Endothelial cell of umbilical vein (primary cell): Measurements from ENCODE around the gene TADA2A. TPM values are rescaled to one million over a fixed set of nuclear protein-coding genes. Genes with fewer than 3 reads are reported as not detected.

Experiments used
- BruUV-seq: library from RNA; stranded (reverse); fragments of 400-500 nt; replicated peaks from 2 replicates; lab custom pipeline; 2021; lab: Mats Ljungman, UMichigan
- CTCF ChIA-PET: fragments of 300-600, 350-600 bp; sonication (Branson Sonifier 250); formaldehyde crosslinking; loops from one replicate; lab custom pipeline; 2021; ENCODE audit warnings: antibody characterized with exemption, inconsistent platforms; lab: Charles Lee
- POLR2A ChIA-PET: fragments of 300-600, 350-600 bp; sonication (Branson Sonifier 250); formaldehyde crosslinking; loops from one replicate; lab custom pipeline; 2021; ENCODE audit warnings: antibody characterized with exemption, inconsistent platforms; lab: Charles Lee
- DNase-seq: peaks from one replicate; pipeline ENCODE4 v3.0.0-alpha.2; 2011; ENCODE audit warnings: low read depth, low spot score
- FAIRE-seq: peaks from 2 replicates; lab custom pipeline; 2011; peaks lifted over from hg19 to GRCh38; lab: Jason Lieb, UNC
- H2AFZ ChIP-seq: 2 replicates; pipeline ENCODE4 v1.6.0; 2012; ENCODE audit warnings: low read depth, low read length, control low read depth, inconsistent platforms
- H3K27ac ChIP-seq: 2 replicates; pipeline ENCODE4 v1.5.1; 2011; ENCODE audit warnings: low read depth, mild to moderate bottlenecking, control low read depth, low read length, moderate library complexity; ENCODE audit not compliant: insufficient read depth
- H3K27me3 ChIP-seq, 2 experiments: 2 replicates each; pipeline versions ENCODE4 v1.6.0 to v1.6.1; 2011; ENCODE audit warnings: low read length in 2 of 2, mixed read lengths in 1 of 2; ENCODE audit not compliant: control insufficient read depth in 2 of 2, insufficient read depth in 2 of 2
- H3K36me3 ChIP-seq, 2 experiments: 2 replicates in 1 of 2; 3 replicates in 1 of 2; pipeline ENCODE4 v1.5.1; 2011; ENCODE audit warnings: low read length in 2 of 2, mild to moderate bottlenecking in 1 of 2, moderate library complexity in 1 of 2; ENCODE audit not compliant: control insufficient read depth in 2 of 2, insufficient read depth in 2 of 2; ENCODE audit errors: extremely low read depth in 1 of 2
- H3K4me1 ChIP-seq: 3 replicates; pipeline ENCODE4 v1.5.1; 2011; ENCODE audit warnings: mild to moderate bottlenecking, low read length; ENCODE audit not compliant: control insufficient read depth, insufficient read depth; ENCODE audit errors: extremely low read depth
- H3K4me2 ChIP-seq: 2 replicates; pipeline ENCODE4 v1.6.1; 2011; ENCODE audit warnings: low read length, control low read depth, mixed read lengths; ENCODE audit not compliant: insufficient read depth
- H3K4me3 ChIP-seq, 3 experiments: fragments of 200-600 bp in 1 of 3; sonication (generic), shearing (Covaris generic) in 1 of 3; replicated peaks in 1 of 3; 2 replicates each; pipeline ENCODE4 v1.5.1; 2011 to 2016; ENCODE audit warnings: control low read depth in 3 of 3, low read length in 3 of 3, mild to moderate bottlenecking in 2 of 3, inconsistent platforms in 1 of 3, low read depth in 1 of 3, moderate library complexity in 1 of 3; ENCODE audit not compliant: insufficient read depth in 1 of 3
- H3K79me2 ChIP-seq: 2 replicates; pipeline ENCODE4 v1.6.0; 2012; ENCODE audit warnings: low read length, inconsistent platforms; ENCODE audit not compliant: control insufficient read depth, insufficient read depth
- H3K9ac ChIP-seq: replicated peaks from 2 replicates; pipeline ENCODE3; 2011; ENCODE audit warnings: low read length, control low read depth; ENCODE audit not compliant: insufficient read depth; ENCODE audit errors: extremely low read depth
- H3K9me1 ChIP-seq: replicated peaks from 3 replicates; pipeline ENCODE4 v1.6.0; 2011; ENCODE audit warnings: mild to moderate bottlenecking, low read length; ENCODE audit not compliant: control insufficient read depth, insufficient read depth; ENCODE audit errors: extremely low read depth
- H3K9me3 ChIP-seq: replicated peaks from 2 replicates; pipeline ENCODE4 v1.5.1; 2012; ENCODE audit warnings: low read length, inconsistent platforms; ENCODE audit not compliant: control insufficient read depth, insufficient read depth
- H4K20me1 ChIP-seq: replicated peaks from 2 replicates; pipeline ENCODE3; 2011; ENCODE audit warnings: mild to moderate bottlenecking, low read length; ENCODE audit not compliant: control insufficient read depth, insufficient read depth; ENCODE audit errors: extremely low read depth
- EZH2 ChIP-seq: IDR thresholded peaks from 2 replicates; pipeline ENCODE4 v1.6.1; 2012; ENCODE audit warnings: borderline replicate concordance, low read depth, mild to moderate bottlenecking, moderate library complexity, low read length, inconsistent platforms; ENCODE audit not compliant: severe bottlenecking
- FOS ChIP-seq: IDR thresholded peaks from 2 replicates; pipeline ENCODE4 v1.6.1; 2011; ENCODE audit warnings: mild to moderate bottlenecking, low read length, moderate library complexity, borderline replicate concordance; ENCODE audit not compliant: insufficient read depth
- GATA2 ChIP-seq: IDR thresholded peaks from 2 replicates; pipeline ENCODE4 v1.7.0; 2011; ENCODE audit warnings: low read depth, mild to moderate bottlenecking, moderate library complexity, mixed read lengths, low read length; ENCODE audit not compliant: insufficient read length, insufficient read depth
- JUN ChIP-seq: IDR thresholded peaks from 2 replicates; pipeline ENCODE4 v1.6.1; 2011; ENCODE audit warnings: borderline replicate concordance, low read depth; ENCODE audit not compliant: insufficient read length, insufficient read depth
- MAX ChIP-seq: IDR thresholded peaks from 2 replicates; pipeline ENCODE4 v1.6.1; 2011; ENCODE audit not compliant: insufficient read depth, insufficient read length
- MYC ChIP-seq: IDR thresholded peaks from one replicate; pipeline ENCODE4 v1.6.1; 2011; ENCODE audit warnings: mild to moderate bottlenecking, low read depth, low read length
- POLR2A ChIP-seq: IDR thresholded peaks from 2 replicates; pipeline ENCODE4 v1.6.1; 2012; ENCODE audit warnings: low read depth, mild to moderate bottlenecking, control low read depth, low read length
- POLR2AphosphoS5 ChIP-seq: IDR thresholded peaks from 2 replicates; pipeline ENCODE4 v1.6.1; 2012; ENCODE audit warnings: low read depth, mild to moderate bottlenecking, control low read depth, low read length, moderate library complexity; ENCODE audit not compliant: insufficient read depth
- dilution Hi-C: fragments of 300-500 bp; cut with MboI; formaldehyde crosslinking; loops from one replicate; pipeline ENCODE4 v1.15.0; 2019; ENCODE audit warnings: low sequenced_read_pairs; ENCODE audit not compliant: extremely low pct_ligation_motif_present
- intact Hi-C: fragments of 100-400 bp; cut with micrococcal nuclease; formaldehyde crosslinking; loops from one replicate; pipeline ENCODE4 v1.10.0; 2022
- polyA plus RNA-seq, 4 experiments: library from polyadenylated mRNA; depleted of rRNA in 3 of 4; stranded (reverse) in 3 of 4; unstranded in 1 of 4; fragments of >200 nt; gene quantifications; 2 replicates each; pipeline versions ENCODE4 v1.2.1 to v1.2.3, GENCODE V29; 2011 to 2012; ENCODE audit warnings: missing spikeins in 1 of 4
- total RNA-seq: library from RNA; stranded (reverse); gene quantifications from 2 replicates; pipeline ENCODE4 v1.2.3, GENCODE V29; 2021
- TF ChIP-seq, protein P1 (sequence below), 2 donors: IDR thresholded peaks; 1 replicate in 1 of 2; 2 replicates in 1 of 2; pipeline ENCODE4 v1.5.1; 2011; ENCODE audit warnings: low read length in 2 of 2, mild to moderate bottlenecking in 2 of 2, moderate library complexity in 2 of 2, control low read depth in 1 of 2, inconsistent platforms in 1 of 2, low read depth in 1 of 2; ENCODE audit not compliant: insufficient read depth in 1 of 2; ENCODE audit errors: extremely low read depth in 1 of 2

TADA2A gene
- total and polyA plus RNA-seq, 2 donors (not counting 3 experiments of a cell fraction or from before 2014, with no cell fraction given) = 9.9 to 22.4 TPM

GRCh38 chr17:37385474-37385990, 21.2 kb upstream of the TADA2A start:
- H4K20me1 ChIP-seq = no peaks in the 10 kb centered on the region
- no TSS peak for BruUV-seq
- dilution Hi-C loops (no loop called here), intact Hi-C loops (no loop called here)
- no peak overlapping the region for H3K4me2 ChIP-seq
- H3K9ac ChIP-seq = no peak overlapping the region
- no peaks in the 10 kb centered on the region for H3K36me3 ChIP-seq
- H3K27me3 ChIP-seq = no peaks in the 10 kb centered on the region
- no peak overlapping the region for H3K4me3 ChIP-seq
- no peak overlapping the region for H3K27ac ChIP-seq
- H3K79me2 ChIP-seq = no peaks in the 10 kb centered on the region
- ChIA-PET POLR2A (no interaction called here), CTCF (interaction anchor here (0.8 to 12.2 kb wide), 5 partner anchors 9 to 27 kb away, joined by 3 to 123 read pairs (median 4); partner anchors contain the start of gene C17orf78)
- FAIRE-seq (no peak), DNase-seq (no peak)
- H3K9me3 ChIP-seq = no peaks in the 10 kb centered on the region
- peaks cover 6% of the 10 kb centered on the region for H3K4me1 ChIP-seq
- H3K9me1 ChIP-seq = no peaks in the 10 kb centered on the region
- TF ChIP-seq FOS (no peak), EZH2 (no peak), MAX (no peak), GATA2 (no peak), JUN (no peak), POLR2A (no peak), POLR2AphosphoS5 (no peak), MYC (no peak)
- TF ChIP-seq, protein P1, sequence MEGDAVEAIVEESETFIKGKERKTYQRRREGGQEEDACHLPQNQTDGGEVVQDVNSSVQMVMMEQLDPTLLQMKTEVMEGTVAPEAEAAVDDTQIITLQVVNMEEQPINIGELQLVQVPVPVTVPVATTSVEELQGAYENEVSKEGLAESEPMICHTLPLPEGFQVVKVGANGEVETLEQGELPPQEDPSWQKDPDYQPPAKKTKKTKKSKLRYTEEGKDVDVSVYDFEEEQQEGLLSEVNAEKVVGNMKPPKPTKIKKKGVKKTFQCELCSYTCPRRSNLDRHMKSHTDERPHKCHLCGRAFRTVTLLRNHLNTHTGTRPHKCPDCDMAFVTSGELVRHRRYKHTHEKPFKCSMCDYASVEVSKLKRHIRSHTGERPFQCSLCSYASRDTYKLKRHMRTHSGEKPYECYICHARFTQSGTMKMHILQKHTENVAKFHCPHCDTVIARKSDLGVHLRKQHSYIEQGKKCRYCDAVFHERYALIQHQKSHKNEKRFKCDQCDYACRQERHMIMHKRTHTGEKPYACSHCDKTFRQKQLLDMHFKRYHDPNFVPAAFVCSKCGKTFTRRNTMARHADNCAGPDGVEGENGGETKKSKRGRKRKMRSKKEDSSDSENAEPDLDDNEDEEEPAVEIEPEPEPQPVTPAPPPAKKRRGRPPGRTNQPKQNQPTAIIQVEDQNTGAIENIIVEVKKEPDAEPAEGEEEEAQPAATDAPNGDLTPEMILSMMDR (IDR thresholded peaks at IDR 0.05; ENCODE audit: extremely low read depth in 1 of 2, insufficient read depth in 1 of 2, low read depth in 1 of 2, low read length in 2 of 2) = no peak
- H2AFZ ChIP-seq = no peak overlapping the region
